Right lobe of liver (tissue), 4 donors: ENCODE results near the gene GATB.

Source experiments
- CTCF ChIP-seq, 4 donors: fragments of 200-600 bp in 3 of 4; fragments of 450-650 bp in 1 of 4; IDR thresholded peaks; one replicate each; pipeline versions ENCODE4 v1.5.1 to v1.8.0; 2016 to 2022; ENCODE audit warnings: antibody characterized with exemption in 4 of 4, mild to moderate bottlenecking in 2 of 4
- POLR2A ChIP-seq: fragments of 450-650 bp; IDR thresholded peaks from one replicate; pipeline ENCODE4 v1.6.1; 2017; ENCODE audit warnings: antibody characterized with exemption, mild to moderate bottlenecking
- donor health status: DM: no; HTN: no; CAD: no.
- donor health status: DM: no; HTN: no; CAD: no.
- donor health status: DM: no; HTN: yes; CAD: no.

DNA sequence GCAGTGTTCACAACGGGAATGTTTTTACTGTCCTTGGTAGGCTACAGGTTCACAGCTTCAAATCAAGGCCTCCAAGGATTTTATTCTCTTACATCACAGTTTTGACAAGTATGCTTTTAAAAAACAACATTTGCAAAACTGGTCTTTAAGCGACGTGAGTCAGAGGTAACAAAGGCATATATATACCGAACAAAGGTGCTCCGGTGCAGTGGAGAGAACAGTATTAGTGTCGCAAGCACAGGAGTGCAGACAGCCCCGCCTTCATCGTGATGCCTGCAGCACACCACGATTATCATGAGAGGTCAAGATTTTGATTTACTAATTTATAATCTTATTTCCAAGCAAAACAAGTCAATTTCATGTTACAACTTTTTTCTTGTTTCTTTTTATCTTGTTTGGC is 90.8 kb downstream of the GATB start:
- TF ChIP-seq CTCF (IDR thresholded peaks at IDR 0.05) (no peak), POLR2A (no peak)
